ENCODE measurements around the gene ANKRD27.

ANKRD27 gene

GRCh38 chr19:32691291-32691951 is 16.4 kb upstream of the ANKRD27 start, which contains the start of gene NUDT19:
TSS of gene NUDT19 (plus strand) at chr19:32691821. CDS start at chr19:32691961, 140 bp downstream.
- no peak within 1 kb of the TSS for H3K27ac ChIP-seq (ENCODE audit: insufficient read depth, low read depth, low read length, poor library complexity, severe bottlenecking)
- H3K27me3 ChIP-seq (ENCODE audit: control insufficient read depth, insufficient read depth, low read length, poor library complexity, severe bottlenecking), result peaks cover 14% of the 10 kb centered on the region
- no peaks in the 10 kb centered on the region for H3K4me1 ChIP-seq (ENCODE audit: control insufficient read depth, insufficient read depth, low read length)
- H3K9me3 ChIP-seq (ENCODE audit: control insufficient read depth, low read length), result no peaks in the 10 kb centered on the region
- no peaks in the 10 kb centered on the region for H3K36me3 ChIP-seq (ENCODE audit: control insufficient read depth, insufficient read depth, low read length)
- peak within 1 kb of the TSS; percentile 57 for H3K4me3 ChIP-seq (ENCODE audit: insufficient read depth, low read depth, low read length)
- WGBS, 2 experiments, result 23 to 24% methylated on average over 32 of the region's 32 CpGs

- Histone ChIP-seq H3K4me3 (ENCODE audit: insufficient read depth, low read depth, low read length) (no peak overlapping the region), H3K4me1 (ENCODE audit: control insufficient read depth, insufficient read depth, low read length) (no peaks in the 10 kb centered on the region), H3K27ac (ENCODE audit: insufficient read depth, low read depth, low read length, poor library complexity, severe bottlenecking) (no peak overlapping the region), H3K9me3 (ENCODE audit: control insufficient read depth, low read length) (no peaks in the 10 kb centered on the region), H3K27me3 (ENCODE audit: control insufficient read depth, insufficient read depth, low read length, poor library complexity, severe bottlenecking) (peaks cover 14% of the 10 kb centered on the region), H3K36me3 (ENCODE audit: control insufficient read depth, insufficient read depth, low read length) (no peaks in the 10 kb centered on the region)
- WGBS, 2 experiments, result 90 to 98% methylated on average over 1 of the region's 1 CpG
Observed at GRCh38 chr19:32688311-32688710, 13.3 kb upstream of the ANKRD27 start.

- Histone ChIP-seq H3K27ac (ENCODE audit: insufficient read depth, low read depth, low read length, poor library complexity, severe bottlenecking) (no peak overlapping the region), H3K4me3 (ENCODE audit: insufficient read depth, low read depth, low read length) (no peak overlapping the region), H3K9me3 (ENCODE audit: control insufficient read depth, low read length) (no peaks in the 10 kb centered on the region), H3K4me1 (ENCODE audit: control insufficient read depth, insufficient read depth, low read length) (no peaks in the 10 kb centered on the region), H3K27me3 (ENCODE audit: control insufficient read depth, insufficient read depth, low read length, poor library complexity, severe bottlenecking) (peaks cover 12% of the 10 kb centered on the region), H3K36me3 (ENCODE audit: control insufficient read depth, insufficient read depth, low read length) (no peaks in the 10 kb centered on the region)
- WGBS, 2 experiments, result 92 to 99% methylated on average over 3 of the region's 4 CpGs
Observed at GRCh38 chr19:32687681-32688080, 12.7 kb upstream of the ANKRD27 start.

GRCh38 chr19:32686847-32687475 is 12.0 kb upstream of the ANKRD27 start:
- no peak overlapping the region for H3K4me3 ChIP-seq (ENCODE audit: insufficient read depth, low read depth, low read length)
- 95 to 96% methylated on average over 6 of the region's 6 CpGs for WGBS, 2 experiments
- no peaks in the 10 kb centered on the region for H3K36me3 ChIP-seq (ENCODE audit: control insufficient read depth, insufficient read depth, low read length)
- no peaks in the 10 kb centered on the region for H3K4me1 ChIP-seq (ENCODE audit: control insufficient read depth, insufficient read depth, low read length)
- H3K27me3 ChIP-seq (ENCODE audit: control insufficient read depth, insufficient read depth, low read length, poor library complexity, severe bottlenecking), result peaks cover 6% of the 10 kb centered on the region
- H3K9me3 ChIP-seq (ENCODE audit: control insufficient read depth, low read length), result no peaks in the 10 kb centered on the region
- no peak overlapping the region for H3K27ac ChIP-seq (ENCODE audit: insufficient read depth, low read depth, low read length, poor library complexity, severe bottlenecking)

- WGBS, 2 experiments, result 88 to 93% methylated on average over 4 of the region's 4 CpGs
- Histone ChIP-seq H3K36me3 (ENCODE audit: control insufficient read depth, insufficient read depth, low read length) (no peaks in the 10 kb centered on the region), H3K4me3 (ENCODE audit: insufficient read depth, low read depth, low read length) (no peak overlapping the region), H3K27me3 (ENCODE audit: control insufficient read depth, insufficient read depth, low read length, poor library complexity, severe bottlenecking) (peaks cover 11% of the 10 kb centered on the region), H3K4me1 (ENCODE audit: control insufficient read depth, insufficient read depth, low read length) (peaks cover 3% of the 10 kb centered on the region), H3K9me3 (ENCODE audit: control insufficient read depth, low read length) (no peaks in the 10 kb centered on the region), H3K27ac (ENCODE audit: insufficient read depth, low read depth, low read length, poor library complexity, severe bottlenecking) (no peak overlapping the region)
Observed at GRCh38 chr19:32682317-32682716, 7.3 kb upstream of the ANKRD27 start.

GRCh38 chr19:32680986-32681385 is 6.0 kb upstream of the ANKRD27 start:
- Histone ChIP-seq H3K4me1 (ENCODE audit: control insufficient read depth, insufficient read depth, low read length) (peaks cover 10% of the 10 kb centered on the region), H3K4me3 (ENCODE audit: insufficient read depth, low read depth, low read length) (no peak overlapping the region), H3K27ac (ENCODE audit: insufficient read depth, low read depth, low read length, poor library complexity, severe bottlenecking) (no peak overlapping the region), H3K36me3 (ENCODE audit: control insufficient read depth, insufficient read depth, low read length) (no peaks in the 10 kb centered on the region), H3K9me3 (ENCODE audit: control insufficient read depth, low read length) (no peaks in the 10 kb centered on the region), H3K27me3 (ENCODE audit: control insufficient read depth, insufficient read depth, low read length, poor library complexity, severe bottlenecking) (peaks cover 24% of the 10 kb centered on the region)
- 73% methylated on average over 1 of the region's 2 CpGs; no CpG with 5 or more reads in 1 of the 2 experiments for WGBS, 2 experiments

- peaks cover 53% of the 10 kb centered on the region for H3K27me3 ChIP-seq (ENCODE audit: control insufficient read depth, insufficient read depth, low read length, poor library complexity, severe bottlenecking)
- H3K27ac ChIP-seq (ENCODE audit: insufficient read depth, low read depth, low read length, poor library complexity, severe bottlenecking), result peak overlapping the region; percentile 37
- no peaks in the 10 kb centered on the region for H3K36me3 ChIP-seq (ENCODE audit: control insufficient read depth, insufficient read depth, low read length)
- H3K4me3 ChIP-seq (ENCODE audit: insufficient read depth, low read depth, low read length), result peak overlapping the region; percentile 8
- 2 to 5% methylated on average over 9 of the region's 9 CpGs for WGBS, 2 experiments
- H3K4me1 ChIP-seq (ENCODE audit: control insufficient read depth, insufficient read depth, low read length), result peaks cover 10% of the 10 kb centered on the region
- H3K9me3 ChIP-seq (ENCODE audit: control insufficient read depth, low read length), result no peaks in the 10 kb centered on the region
Observed at GRCh38 chr19:32677657-32678056, 2.7 kb upstream of the ANKRD27 start.

GRCh38 chr19:32676895-32677359 is 1.9 kb upstream of the ANKRD27 start:
- WGBS, 2 experiments, result 26 to 29% methylated on average over 33 of the region's 33 CpGs

GRCh38 chr19:32676186-32676894 is 1.4 kb upstream of the ANKRD27 start:
- Histone ChIP-seq H3K27ac (ENCODE audit: insufficient read depth, low read depth, low read length, poor library complexity, severe bottlenecking) (peak overlapping the region; percentile 26), H3K4me1 (ENCODE audit: control insufficient read depth, insufficient read depth, low read length) (peaks cover 10% of the 10 kb centered on the region), H3K36me3 (ENCODE audit: control insufficient read depth, insufficient read depth, low read length) (no peaks in the 10 kb centered on the region), H3K4me3 (ENCODE audit: insufficient read depth, low read depth, low read length) (peak overlapping the region; percentile 22), H3K27me3 (ENCODE audit: control insufficient read depth, insufficient read depth, low read length, poor library complexity, severe bottlenecking) (peaks cover 53% of the 10 kb centered on the region), H3K9me3 (ENCODE audit: control insufficient read depth, low read length) (no peaks in the 10 kb centered on the region)
- 4 to 5% methylated on average over 93 of the region's 93 CpGs for WGBS, 2 experiments

More at GRCh38 chr19:32676895-32677359, 1.9 kb upstream of the ANKRD27 start:
- Histone ChIP-seq H3K4me1 (ENCODE audit: control insufficient read depth, insufficient read depth, low read length) (peaks cover 10% of the 10 kb centered on the region), H3K4me3 (ENCODE audit: insufficient read depth, low read depth, low read length) (no peak overlapping the region), H3K36me3 (ENCODE audit: control insufficient read depth, insufficient read depth, low read length) (no peaks in the 10 kb centered on the region), H3K9me3 (ENCODE audit: control insufficient read depth, low read length) (no peaks in the 10 kb centered on the region), H3K27me3 (ENCODE audit: control insufficient read depth, insufficient read depth, low read length, poor library complexity, severe bottlenecking) (peaks cover 53% of the 10 kb centered on the region), H3K27ac (ENCODE audit: insufficient read depth, low read depth, low read length, poor library complexity, severe bottlenecking) (peak overlapping the region; percentile 26)

- peak within 1 kb of the TSS; percentile 62 for H3K4me3 ChIP-seq (ENCODE audit: insufficient read depth, low read depth, low read length)
- no peak within 1 kb of the TSS for H3K27ac ChIP-seq (ENCODE audit: insufficient read depth, low read depth, low read length, poor library complexity, severe bottlenecking)
- H3K9me3 ChIP-seq (ENCODE audit: control insufficient read depth, low read length), result no peaks in the 10 kb centered on the region
- peaks cover 10% of the 10 kb centered on the region for H3K4me1 ChIP-seq (ENCODE audit: control insufficient read depth, insufficient read depth, low read length)
- H3K27me3 ChIP-seq (ENCODE audit: control insufficient read depth, insufficient read depth, low read length, poor library complexity, severe bottlenecking), result peaks cover 53% of the 10 kb centered on the region
- no peaks in the 10 kb centered on the region for H3K36me3 ChIP-seq (ENCODE audit: control insufficient read depth, insufficient read depth, low read length)
- 5 to 6% methylated on average over 53 of the region's 53 CpGs for WGBS, 2 experiments
Observed at GRCh38 chr19:32675720-32676185, 773 bp upstream of the ANKRD27 start, which contains the start of gene RGS9BP. TSS of gene RGS9BP (plus strand) at chr19:32675848. CDS start at chr19:32676264, 416 bp downstream.

Measured in ectodermal cell (in vitro differentiated cells).